HL-60 (cell line): Measurements from ENCODE around the gene RIN3.

Source experiments
- DNase-seq, 2 experiments: peaks; one replicate each; pipeline ENCODE4 v3.0.0-alpha.2; 2010 to 2020; ENCODE audit warnings: low read depth in 1 of 2, low spot score in 1 of 2
- H3K27ac ChIP-seq: fragments of 250-450 bp; sonication (Bioruptor Pico); replicated peaks from 2 replicates; pipeline ENCODE4 v1.5.1; 2020; ENCODE audit warnings: mild to moderate bottlenecking, moderate library complexity
- H3K27me3 ChIP-seq: fragments of 250-450 bp; sonication (Bioruptor Pico); 2 replicates; pipeline ENCODE4 v1.5.1; 2021; ENCODE audit warnings: mild to moderate bottlenecking, moderate library complexity; ENCODE audit not compliant: insufficient read depth, poor library complexity, severe bottlenecking
- H3K4me3 ChIP-seq: replicated peaks from 2 replicates; pipeline ENCODE4 v1.5.1; 2011; ENCODE audit warnings: mild to moderate bottlenecking, control low read depth, low read length; ENCODE audit not compliant: insufficient read depth
- GABPA ChIP-seq: IDR thresholded peaks from 2 replicates; pipeline ENCODE4 v1.6.1; 2012; ENCODE audit warnings: low read depth
- POLR2AphosphoS5 ChIP-seq: IDR thresholded peaks from 2 replicates; pipeline ENCODE4 v1.6.1; 2012; ENCODE audit warnings: low read depth
- REST ChIP-seq: IDR thresholded peaks from 2 replicates; pipeline ENCODE4 v1.6.1; 2012; ENCODE audit warnings: low read depth; ENCODE audit not compliant: insufficient replicate concordance
- SPI1 ChIP-seq: IDR thresholded peaks from 2 replicates; pipeline ENCODE4 v1.6.1; 2012; ENCODE audit warnings: low read depth, mild to moderate bottlenecking, borderline replicate concordance
- TF ChIP-seq, protein P1 (sequence below): IDR thresholded peaks from one replicate; pipeline ENCODE4 v1.5.1; 2011; ENCODE audit warnings: low read length, control low read depth, inconsistent platforms; ENCODE audit not compliant: insufficient read depth

RIN3 gene

GRCh38 chr14:92724516-92725340 is 211.1 kb downstream of the RIN3 start:
- Histone ChIP-seq H3K27me3 (peaks cover 9% of the 10 kb centered on the region), H3K4me3 (no peak overlapping the region), H3K27ac (no peak overlapping the region)
- no peak for DNase-seq
- TF ChIP-seq GABPA (no peak), REST (no peak), POLR2AphosphoS5 (no peak), SPI1 (no peak)
- TF ChIP-seq, protein P1, sequence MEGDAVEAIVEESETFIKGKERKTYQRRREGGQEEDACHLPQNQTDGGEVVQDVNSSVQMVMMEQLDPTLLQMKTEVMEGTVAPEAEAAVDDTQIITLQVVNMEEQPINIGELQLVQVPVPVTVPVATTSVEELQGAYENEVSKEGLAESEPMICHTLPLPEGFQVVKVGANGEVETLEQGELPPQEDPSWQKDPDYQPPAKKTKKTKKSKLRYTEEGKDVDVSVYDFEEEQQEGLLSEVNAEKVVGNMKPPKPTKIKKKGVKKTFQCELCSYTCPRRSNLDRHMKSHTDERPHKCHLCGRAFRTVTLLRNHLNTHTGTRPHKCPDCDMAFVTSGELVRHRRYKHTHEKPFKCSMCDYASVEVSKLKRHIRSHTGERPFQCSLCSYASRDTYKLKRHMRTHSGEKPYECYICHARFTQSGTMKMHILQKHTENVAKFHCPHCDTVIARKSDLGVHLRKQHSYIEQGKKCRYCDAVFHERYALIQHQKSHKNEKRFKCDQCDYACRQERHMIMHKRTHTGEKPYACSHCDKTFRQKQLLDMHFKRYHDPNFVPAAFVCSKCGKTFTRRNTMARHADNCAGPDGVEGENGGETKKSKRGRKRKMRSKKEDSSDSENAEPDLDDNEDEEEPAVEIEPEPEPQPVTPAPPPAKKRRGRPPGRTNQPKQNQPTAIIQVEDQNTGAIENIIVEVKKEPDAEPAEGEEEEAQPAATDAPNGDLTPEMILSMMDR = no peak

GRCh38 chr14:92726135-92726932 is 212.8 kb downstream of the RIN3 start:
- peaks cover 13% of the 10 kb centered on the region for H3K27me3 ChIP-seq
- TF ChIP-seq GABPA = no peak
- no peak for TF ChIP-seq POLR2AphosphoS5
- no peak for TF ChIP-seq SPI1
- TF ChIP-seq, protein P1 = no peak
- no peak for TF ChIP-seq REST
- no peak for DNase-seq
- no peak overlapping the region for H3K27ac ChIP-seq
- H3K4me3 ChIP-seq = no peak overlapping the region

GRCh38 chr14:92726933-92727262 is 213.3 kb downstream of the RIN3 start:
- peaks cover 19% of the 10 kb centered on the region for H3K27me3 ChIP-seq
- no peak overlapping the region for H3K27ac ChIP-seq
- TF ChIP-seq REST (no peak), SPI1 (no peak), POLR2AphosphoS5 (no peak), GABPA (no peak)
- TF ChIP-seq, protein P1 = no peak
- no peak for DNase-seq
- no peak overlapping the region for H3K4me3 ChIP-seq
